ENCODE data around the gene DKKL1. TPM values are rescaled to one million over a fixed set of nuclear protein-coding genes. Genes with fewer than 3 reads are reported as not detected.

DKKL1 gene
- polyA plus RNA-seq, 1 donor (not counting 4 experiments of a cell fraction or from before 2014, with no cell fraction given), result not detected

DNA sequence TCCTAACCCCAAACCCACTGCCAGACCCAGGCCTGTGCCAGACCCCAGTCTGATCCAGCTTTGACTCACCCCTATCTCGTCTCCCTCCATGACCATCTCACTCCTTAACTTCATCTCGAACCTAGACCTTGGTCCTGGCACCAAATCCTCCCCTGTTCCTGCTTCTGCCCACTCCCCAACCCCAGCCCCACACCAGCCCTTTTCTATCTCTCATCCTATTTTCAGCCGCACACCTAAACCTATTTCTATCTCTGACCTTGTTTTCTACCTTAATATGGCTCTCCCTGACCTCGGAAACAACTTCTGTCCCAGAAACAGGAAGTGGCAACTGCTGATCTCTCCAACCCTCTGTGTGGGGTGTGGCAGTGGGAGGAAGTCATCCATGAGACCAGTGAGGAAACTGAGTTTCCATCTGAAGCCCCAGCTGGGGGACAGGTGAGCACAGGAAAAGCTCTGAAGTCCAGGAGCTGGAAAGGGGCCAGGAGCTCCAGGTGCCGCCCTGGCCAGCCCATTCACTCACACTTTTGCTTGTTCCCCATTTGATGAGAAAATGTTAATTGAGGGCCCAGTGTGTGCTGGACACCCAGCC, 45.9 kb downstream of the DKKL1 start:
- Histone ChIP-seq H3K27ac (ENCODE audit: control insufficient read depth, insufficient read depth, low read length) (no peak overlapping the region), H3K36me3 (ENCODE audit: control insufficient read depth in 2 of 2, extremely low read depth in 1 of 2, insufficient read depth in 2 of 2, low read length in 2 of 2) (no peaks in the 10 kb centered on the region), H3K4me3 (ENCODE audit: control insufficient read depth in 2 of 3, extremely low read depth in 1 of 3, insufficient read depth in 2 of 3, low read depth in 1 of 3, low read length in 3 of 3) (no peak overlapping the region), H3K9me1 (ENCODE audit: control insufficient read depth, extremely low read depth, insufficient read depth, low read length) (no peaks in the 10 kb centered on the region), H3K27me3 (ENCODE audit: control insufficient read depth, extremely low read depth, insufficient read depth, low read length) (no peaks in the 10 kb centered on the region), H2AFZ (ENCODE audit: control insufficient read depth, low read length) (no peak overlapping the region), H3K79me2 (ENCODE audit: control insufficient read depth, insufficient read depth, low read length) (no peaks in the 10 kb centered on the region), H3K9ac (ENCODE audit: control insufficient read depth, extremely low read depth, insufficient read depth, low read length) (no peak overlapping the region), H3K4me1 (ENCODE audit: control insufficient read depth, extremely low read depth, insufficient read depth, low read length) (peaks cover 6% of the 10 kb centered on the region), H4K20me1 (ENCODE audit: control insufficient read depth, extremely low read depth, insufficient read depth, low read length) (no peaks in the 10 kb centered on the region), H3K9me3 (ENCODE audit: control insufficient read depth, low read depth, low read length) (no peaks in the 10 kb centered on the region), H3K4me2 (ENCODE audit: control insufficient read depth, extremely low read depth, insufficient read depth, low read depth, low read length) (no peak overlapping the region)
- DNase-seq (ENCODE audit: low read depth, low spot score) (no peak), FAIRE-seq (no peak)
- TF ChIP-seq EZH2 (IDR thresholded peaks at IDR 0.05; ENCODE audit: low read length), result no peak
- TF ChIP-seq, protein P1, sequence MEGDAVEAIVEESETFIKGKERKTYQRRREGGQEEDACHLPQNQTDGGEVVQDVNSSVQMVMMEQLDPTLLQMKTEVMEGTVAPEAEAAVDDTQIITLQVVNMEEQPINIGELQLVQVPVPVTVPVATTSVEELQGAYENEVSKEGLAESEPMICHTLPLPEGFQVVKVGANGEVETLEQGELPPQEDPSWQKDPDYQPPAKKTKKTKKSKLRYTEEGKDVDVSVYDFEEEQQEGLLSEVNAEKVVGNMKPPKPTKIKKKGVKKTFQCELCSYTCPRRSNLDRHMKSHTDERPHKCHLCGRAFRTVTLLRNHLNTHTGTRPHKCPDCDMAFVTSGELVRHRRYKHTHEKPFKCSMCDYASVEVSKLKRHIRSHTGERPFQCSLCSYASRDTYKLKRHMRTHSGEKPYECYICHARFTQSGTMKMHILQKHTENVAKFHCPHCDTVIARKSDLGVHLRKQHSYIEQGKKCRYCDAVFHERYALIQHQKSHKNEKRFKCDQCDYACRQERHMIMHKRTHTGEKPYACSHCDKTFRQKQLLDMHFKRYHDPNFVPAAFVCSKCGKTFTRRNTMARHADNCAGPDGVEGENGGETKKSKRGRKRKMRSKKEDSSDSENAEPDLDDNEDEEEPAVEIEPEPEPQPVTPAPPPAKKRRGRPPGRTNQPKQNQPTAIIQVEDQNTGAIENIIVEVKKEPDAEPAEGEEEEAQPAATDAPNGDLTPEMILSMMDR (optimal IDR thresholded peaks at IDR 0.05 in 1 of 3, IDR thresholded peaks at IDR 0.05 in 1 of 3, conservative IDR thresholded peaks at IDR 0.05 in 1 of 3; ENCODE audit: extremely low read depth in 1 of 3, insufficient read depth in 2 of 3, low read length in 3 of 3), result no peak
- dilution Hi-C loops (cut with MboI; ENCODE audit: extremely low pct_ligation_motif_present, low sequenced_read_pairs), result no loop called here

DNA sequence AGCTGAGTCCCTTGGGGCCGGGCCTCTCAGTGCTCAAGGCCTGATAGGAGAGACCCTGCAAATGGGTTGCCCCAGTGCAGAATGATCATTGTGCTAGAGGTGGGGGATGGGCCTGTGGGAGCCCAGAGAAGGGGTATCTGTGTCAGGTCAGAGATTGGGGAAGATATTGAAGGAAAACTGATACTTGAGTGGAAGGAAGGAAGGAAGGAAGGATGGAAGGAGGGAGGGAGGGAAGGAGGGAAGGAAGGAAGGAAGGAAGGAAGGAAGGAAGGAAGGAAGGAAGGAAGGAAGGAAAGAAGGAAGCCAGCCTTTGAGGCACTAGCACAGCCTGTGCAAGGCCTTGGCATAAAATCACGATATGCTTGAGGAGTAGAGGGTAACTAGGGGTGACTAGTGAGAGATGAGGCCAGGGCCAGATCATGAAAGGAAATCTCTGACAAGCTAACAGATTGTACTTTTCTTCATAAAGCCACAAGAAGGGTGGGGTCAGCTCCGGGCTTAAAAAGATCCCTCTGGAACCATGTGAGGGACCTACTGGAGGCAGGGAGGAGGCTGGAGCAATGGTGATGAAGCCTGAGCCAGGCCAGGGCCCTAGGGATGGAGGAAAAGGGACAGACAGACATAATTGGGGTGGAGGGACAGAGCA, 48.1 kb downstream of the DKKL1 start:
- Histone ChIP-seq H3K36me3 (ENCODE audit: control insufficient read depth in 2 of 2, extremely low read depth in 1 of 2, insufficient read depth in 2 of 2, low read length in 2 of 2) (no peaks in the 10 kb centered on the region), H3K27me3 (ENCODE audit: control insufficient read depth, extremely low read depth, insufficient read depth, low read length) (peaks cover under 1% of the 10 kb centered on the region), H3K4me1 (ENCODE audit: control insufficient read depth, extremely low read depth, insufficient read depth, low read length) (peaks cover 6% of the 10 kb centered on the region), H3K4me3 (ENCODE audit: control insufficient read depth in 2 of 3, extremely low read depth in 1 of 3, insufficient read depth in 2 of 3, low read depth in 1 of 3, low read length in 3 of 3) (no peak overlapping the region), H3K9ac (ENCODE audit: control insufficient read depth, extremely low read depth, insufficient read depth, low read length) (no peak overlapping the region), H2AFZ (ENCODE audit: control insufficient read depth, low read length) (no peak overlapping the region), H3K9me1 (ENCODE audit: control insufficient read depth, extremely low read depth, insufficient read depth, low read length) (no peaks in the 10 kb centered on the region), H3K9me3 (ENCODE audit: control insufficient read depth, low read depth, low read length) (no peaks in the 10 kb centered on the region), H3K79me2 (ENCODE audit: control insufficient read depth, insufficient read depth, low read length) (no peaks in the 10 kb centered on the region), H4K20me1 (ENCODE audit: control insufficient read depth, extremely low read depth, insufficient read depth, low read length) (no peaks in the 10 kb centered on the region), H3K27ac (ENCODE audit: control insufficient read depth, insufficient read depth, low read length) (no peak overlapping the region), H3K4me2 (ENCODE audit: control insufficient read depth, extremely low read depth, insufficient read depth, low read depth, low read length) (no peak overlapping the region)
- TF ChIP-seq, protein P1 (optimal IDR thresholded peaks at IDR 0.05 in 1 of 3, IDR thresholded peaks at IDR 0.05 in 1 of 3, conservative IDR thresholded peaks at IDR 0.05 in 1 of 3; ENCODE audit: extremely low read depth in 1 of 3, insufficient read depth in 2 of 3, low read length in 3 of 3), result no peak
- TF ChIP-seq EZH2 (IDR thresholded peaks at IDR 0.05; ENCODE audit: low read length), result no peak
- DNase-seq (ENCODE audit: low read depth, low spot score) (no peak), FAIRE-seq (no peak)
- dilution Hi-C loops (cut with MboI; ENCODE audit: extremely low pct_ligation_motif_present, low sequenced_read_pairs), result no loop called here

Data from keratinocyte (primary cell).